ENCODE results near the gene BMP7. TPM values are rescaled to one million over a fixed set of nuclear protein-coding genes. Genes with fewer than 3 reads are reported as not detected.

BMP7 gene
- total RNA-seq, 1 donor from 2014 or later, result 23.0 TPM

DNA sequence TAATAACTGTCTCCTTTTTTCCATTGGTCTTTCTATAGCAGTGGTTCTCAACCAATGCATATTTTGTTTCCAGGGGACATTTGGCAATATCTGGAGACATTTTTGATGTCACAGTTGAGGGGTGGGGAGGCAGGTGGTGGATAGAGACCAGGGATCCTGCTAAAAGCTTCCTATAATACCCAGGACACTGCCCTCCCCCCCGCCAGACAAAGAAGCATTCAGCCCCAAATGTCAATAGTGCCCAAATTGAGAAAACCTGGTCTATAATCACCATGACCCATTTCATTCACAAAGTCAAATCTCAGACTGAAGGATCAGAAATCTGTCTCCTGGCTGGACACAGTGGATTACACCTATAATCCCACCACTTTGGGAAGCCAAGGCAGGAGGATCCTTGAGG lies 128.8 kb downstream of the BMP7 start:
- Mint-ChIP-seq H3K4me3 (no peak overlapping the region), H3K27ac (no peak overlapping the region), H3K4me1 (peaks cover 6% of the 10 kb centered on the region), H3K36me3 (no peaks in the 10 kb centered on the region), H3K27me3 (ENCODE audit: low read depth) (peaks cover 3% of the 10 kb centered on the region), H3K9me3 (no peaks in the 10 kb centered on the region)
- TF ChIP-seq, protein P1, sequence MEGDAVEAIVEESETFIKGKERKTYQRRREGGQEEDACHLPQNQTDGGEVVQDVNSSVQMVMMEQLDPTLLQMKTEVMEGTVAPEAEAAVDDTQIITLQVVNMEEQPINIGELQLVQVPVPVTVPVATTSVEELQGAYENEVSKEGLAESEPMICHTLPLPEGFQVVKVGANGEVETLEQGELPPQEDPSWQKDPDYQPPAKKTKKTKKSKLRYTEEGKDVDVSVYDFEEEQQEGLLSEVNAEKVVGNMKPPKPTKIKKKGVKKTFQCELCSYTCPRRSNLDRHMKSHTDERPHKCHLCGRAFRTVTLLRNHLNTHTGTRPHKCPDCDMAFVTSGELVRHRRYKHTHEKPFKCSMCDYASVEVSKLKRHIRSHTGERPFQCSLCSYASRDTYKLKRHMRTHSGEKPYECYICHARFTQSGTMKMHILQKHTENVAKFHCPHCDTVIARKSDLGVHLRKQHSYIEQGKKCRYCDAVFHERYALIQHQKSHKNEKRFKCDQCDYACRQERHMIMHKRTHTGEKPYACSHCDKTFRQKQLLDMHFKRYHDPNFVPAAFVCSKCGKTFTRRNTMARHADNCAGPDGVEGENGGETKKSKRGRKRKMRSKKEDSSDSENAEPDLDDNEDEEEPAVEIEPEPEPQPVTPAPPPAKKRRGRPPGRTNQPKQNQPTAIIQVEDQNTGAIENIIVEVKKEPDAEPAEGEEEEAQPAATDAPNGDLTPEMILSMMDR (IDR thresholded peaks at IDR 0.05; ENCODE audit: unreplicated experiment), result no peak
- no peak for DNase-seq (ENCODE audit: low spot score in 2 of 2, unreplicated experiment in 2 of 2)

DNA sequence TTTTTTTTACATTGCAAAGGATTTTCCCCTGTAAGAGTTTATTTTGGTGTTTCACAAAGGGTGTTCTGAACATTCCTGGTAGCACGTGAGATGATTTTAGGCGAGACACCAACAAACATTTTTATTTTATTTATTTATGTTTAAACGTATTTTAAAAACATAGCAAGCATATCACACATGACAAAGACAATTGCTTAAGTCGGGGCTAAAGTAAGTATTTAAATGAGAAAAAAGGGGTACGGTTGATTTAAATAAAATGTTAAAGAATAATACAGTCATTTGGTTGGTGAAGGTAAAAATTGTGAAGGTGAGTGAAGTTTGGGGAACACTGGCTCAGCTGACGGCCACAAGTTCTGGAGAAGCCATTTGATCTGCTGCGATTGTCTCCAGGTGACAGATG lies 129.7 kb downstream of the BMP7 start:
- H3K9me3 Mint-ChIP-seq, result no peaks in the 10 kb centered on the region
- H3K4me1 Mint-ChIP-seq, result peaks cover 10% of the 10 kb centered on the region
- H3K27ac Mint-ChIP-seq, result no peak overlapping the region
- TF ChIP-seq, protein P1 (IDR thresholded peaks at IDR 0.05; ENCODE audit: unreplicated experiment), result no peak
- H3K27me3 Mint-ChIP-seq (ENCODE audit: low read depth), result no peaks in the 10 kb centered on the region
- H3K36me3 Mint-ChIP-seq, result no peaks in the 10 kb centered on the region
- no peak for DNase-seq (ENCODE audit: low spot score in 2 of 2, unreplicated experiment in 2 of 2)
- no peak overlapping the region for H3K4me3 Mint-ChIP-seq

DNA sequence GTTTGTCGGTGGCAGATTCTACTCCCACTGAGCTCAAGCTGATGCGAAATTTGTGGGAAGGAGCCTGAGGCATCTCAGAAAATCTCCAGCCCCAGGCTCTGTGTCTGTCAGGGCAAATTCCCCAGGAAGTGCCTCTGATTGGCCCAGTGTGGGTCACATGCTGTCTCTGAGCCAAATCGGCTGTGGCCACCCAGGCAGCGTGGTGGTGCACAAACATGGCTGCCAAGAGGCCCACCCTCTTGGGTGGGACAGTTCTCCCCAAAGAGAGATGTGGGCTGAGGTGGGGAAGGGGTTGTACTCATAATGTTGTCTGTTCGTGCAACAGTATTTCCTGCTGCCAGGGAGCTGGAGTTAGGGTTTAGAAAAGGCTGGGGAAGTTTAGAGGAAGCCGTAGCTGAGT lies 130.6 kb downstream of the BMP7 start:
- TF ChIP-seq, protein P1 (IDR thresholded peaks at IDR 0.05; ENCODE audit: unreplicated experiment), result no peak
- no peak overlapping the region for H3K4me3 Mint-ChIP-seq
- H3K4me1 Mint-ChIP-seq, result peaks cover 10% of the 10 kb centered on the region
- H3K36me3 Mint-ChIP-seq, result no peaks in the 10 kb centered on the region
- H3K27ac Mint-ChIP-seq, result no peak overlapping the region
- no peak for DNase-seq (ENCODE audit: low spot score in 2 of 2, unreplicated experiment in 2 of 2)
- H3K9me3 Mint-ChIP-seq, result no peaks in the 10 kb centered on the region
- no peaks in the 10 kb centered on the region for H3K27me3 Mint-ChIP-seq (ENCODE audit: low read depth)

DNA sequence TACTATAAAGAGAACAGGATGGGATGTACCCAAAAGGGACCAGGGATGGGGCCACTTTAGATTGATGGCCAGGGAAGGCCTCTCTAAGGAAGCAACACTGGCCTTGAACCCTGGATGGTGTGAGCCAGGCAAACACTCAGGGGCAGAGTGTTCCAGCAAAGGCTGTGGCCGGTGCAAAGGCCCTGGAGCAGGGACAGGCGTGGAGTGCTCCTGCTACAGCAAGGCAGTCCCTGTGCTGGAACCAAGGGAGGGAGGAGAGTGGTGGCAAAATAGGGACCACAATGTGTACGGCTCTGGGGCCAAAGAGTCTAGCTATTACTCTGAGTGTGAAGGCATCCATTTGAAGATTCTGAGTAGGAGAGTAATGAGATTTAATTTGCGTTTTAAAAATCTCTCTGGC lies 131.6 kb downstream of the BMP7 start:
- Mint-ChIP-seq H3K27me3 (ENCODE audit: low read depth) (no peaks in the 10 kb centered on the region), H3K9me3 (no peaks in the 10 kb centered on the region), H3K4me3 (no peak overlapping the region), H3K36me3 (no peaks in the 10 kb centered on the region), H3K4me1 (peaks cover 10% of the 10 kb centered on the region), H3K27ac (peak overlapping the region; percentile 31)
- no peak for DNase-seq (ENCODE audit: low spot score in 2 of 2, unreplicated experiment in 2 of 2)
- TF ChIP-seq, protein P1 (IDR thresholded peaks at IDR 0.05; ENCODE audit: unreplicated experiment), result no peak

DNA sequence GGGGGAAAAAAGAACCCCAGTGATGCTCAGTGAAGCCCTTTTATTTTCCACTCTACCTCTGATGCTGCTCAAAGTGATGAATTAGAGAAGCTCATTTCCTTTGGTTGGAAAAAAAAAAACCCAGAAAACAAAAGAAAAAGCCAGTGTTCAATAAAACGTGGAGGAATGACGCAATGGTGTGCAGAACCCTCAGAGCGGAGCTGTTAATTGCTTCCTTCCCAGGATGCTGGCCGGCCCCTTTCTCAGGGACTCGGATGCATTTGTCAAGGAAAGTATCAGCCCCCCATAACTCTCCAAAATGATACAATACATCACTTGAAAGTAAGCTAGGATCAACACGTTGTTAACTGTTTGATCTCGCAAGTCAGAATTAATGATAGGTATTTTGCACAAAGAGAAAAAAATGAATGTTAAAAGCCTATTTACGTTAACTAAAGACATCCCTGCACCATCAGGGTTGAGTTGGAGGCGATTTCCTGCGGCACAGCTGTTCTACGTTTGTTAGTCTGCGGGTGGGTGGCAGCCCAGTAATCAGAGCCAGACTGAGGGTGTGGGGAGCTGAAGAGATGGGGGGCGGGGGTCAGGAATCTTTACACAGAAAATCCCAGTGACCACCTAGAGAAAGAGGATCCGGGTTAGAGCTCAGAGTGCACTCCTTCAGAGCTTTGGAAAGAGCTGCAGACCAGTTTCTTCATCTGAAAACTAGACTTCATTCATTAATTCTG lies 132.4 kb downstream of the BMP7 start:
- no peak for DNase-seq (ENCODE audit: low spot score in 2 of 2, unreplicated experiment in 2 of 2)
- no peak overlapping the region for H3K4me3 Mint-ChIP-seq
- H3K4me1 Mint-ChIP-seq, result peaks cover 10% of the 10 kb centered on the region
- H3K27me3 Mint-ChIP-seq (ENCODE audit: low read depth), result no peaks in the 10 kb centered on the region
- no peaks in the 10 kb centered on the region for H3K36me3 Mint-ChIP-seq
- TF ChIP-seq, protein P1 (IDR thresholded peaks at IDR 0.05; ENCODE audit: unreplicated experiment), result no peak
- H3K9me3 Mint-ChIP-seq, result no peaks in the 10 kb centered on the region
- peak overlapping the region; percentile 31 for H3K27ac Mint-ChIP-seq
